HepG2 (cell line): ENCODE data around the gene CNNM3. TPM values are rescaled to one million over a fixed set of nuclear protein-coding genes. Genes with fewer than 3 reads are reported as not detected.
A peak's percentile ranks its signal among the peaks of the same experiment; 100 is the strongest.

Source experiments
- CHCHD3 ChIP-seq: sonication (generic); formaldehyde crosslinking; IDR thresholded peaks from 2 replicates; pipeline ENCODE4 v1.8.0; 2022; ENCODE audit warnings: mild to moderate bottlenecking, missing genetic modification reagents, moderate library complexity
- DNMT1 ChIP-seq: sonication (generic); formaldehyde crosslinking; IDR thresholded peaks from 2 replicates; pipeline ENCODE4 v1.5.1; 2020; ENCODE audit warnings: mild to moderate bottlenecking, missing genetic modification reagents
- GLI4 ChIP-seq: sonication (generic); formaldehyde crosslinking; IDR thresholded peaks from 2 replicates; pipeline ENCODE4 v1.5.1; 2020; ENCODE audit warnings: missing genetic modification reagents, mild to moderate bottlenecking, moderate library complexity, borderline replicate concordance
- HMGXB4 ChIP-seq, 2 experiments: sonication (generic) in 1 of 2; formaldehyde crosslinking in 1 of 2; IDR thresholded peaks; 2 replicates each; pipeline versions ENCODE4 v1.4.0 to v1.6.1; 2018 to 2020; ENCODE audit warnings: missing genetic modification reagents in 2 of 2, borderline replicate concordance in 1 of 2, low read depth in 1 of 2, mild to moderate bottlenecking in 1 of 2, missing biosample characterization in 1 of 2
- KDM5B ChIP-seq: sonication (generic); formaldehyde crosslinking; IDR thresholded peaks from 2 replicates; pipeline ENCODE4 v1.4.0; 2020; ENCODE audit warnings: missing genetic modification reagents, mild to moderate bottlenecking, borderline replicate concordance
- MEIS1 ChIP-seq: sonication (generic); formaldehyde crosslinking; IDR thresholded peaks from 2 replicates; pipeline ENCODE4 v1.9.0; 2021; ENCODE audit warnings: mild to moderate bottlenecking, missing genetic modification reagents, moderate library complexity, borderline replicate concordance
- MYPOP ChIP-seq: sonication (generic); formaldehyde crosslinking; IDR thresholded peaks from 2 replicates; pipeline ENCODE4 v1.8.1; 2023; ENCODE audit warnings: mild to moderate bottlenecking, moderate library complexity, missing genetic modification reagents
- NFE2L1 ChIP-seq: sonication (generic); formaldehyde crosslinking; IDR thresholded peaks from 2 replicates; pipeline ENCODE4 v1.4.0; 2020; ENCODE audit warnings: missing genetic modification reagents, mild to moderate bottlenecking, borderline replicate concordance
- NR2C2 ChIP-seq: sonication (generic); formaldehyde crosslinking; IDR thresholded peaks from 2 replicates; pipeline ENCODE4 v1.4.0; 2020; ENCODE audit warnings: missing genetic modification reagents, mild to moderate bottlenecking, moderate library complexity, borderline replicate concordance
- TAF1 ChIP-seq: sonication (generic); formaldehyde crosslinking; IDR thresholded peaks from 2 replicates; pipeline ENCODE4 v1.4.0; 2020; ENCODE audit warnings: missing genetic modification reagents
- TEAD3 ChIP-seq: optimal IDR thresholded peaks from 2 replicates; pipeline ENCODE3; 2016; ENCODE audit warnings: borderline replicate concordance
- ZBTB7B ChIP-seq: sonication (generic); formaldehyde crosslinking; IDR thresholded peaks from 2 replicates; pipeline ENCODE4 v1.4.0; 2020; ENCODE audit warnings: missing genetic modification reagents
- ZNF124 ChIP-seq: sonication (generic); formaldehyde crosslinking; IDR thresholded peaks from 2 replicates; pipeline ENCODE4 v1.4.0; 2020; ENCODE audit warnings: missing genetic modification reagents
- ZNF331 ChIP-seq: sonication (generic); formaldehyde crosslinking; IDR thresholded peaks from 2 replicates; pipeline ENCODE4 v1.4.0; 2020; ENCODE audit warnings: missing genetic modification reagents
- ZNF468 ChIP-seq: sonication (generic); formaldehyde crosslinking; IDR thresholded peaks from 2 replicates; pipeline ENCODE4 v1.8.0; 2022; ENCODE audit warnings: mild to moderate bottlenecking, moderate library complexity, missing genetic modification reagents
- ZNF598 ChIP-seq: sonication (generic); formaldehyde crosslinking; IDR thresholded peaks from 2 replicates; pipeline ENCODE4 v1.5.1; 2020; ENCODE audit warnings: mild to moderate bottlenecking, missing genetic modification reagents, borderline replicate concordance
- ZNF674 ChIP-seq: sonication (generic); formaldehyde crosslinking; IDR thresholded peaks from 2 replicates; pipeline ENCODE4 v1.5.0; 2020; ENCODE audit warnings: low read depth, mild to moderate bottlenecking, missing genetic modification reagents
- polyA plus RNA-seq, 8 experiments: library from polyadenylated mRNA; depleted of rRNA in 3 of 8; stranded (reverse) in 7 of 8; unstranded in 1 of 8; fragments of >200 nt; fragmentation: Illumina TruSeq in 4 of 8; extraction: Trizol in 4 of 8; gene quantifications; 2 replicates each; pipeline versions ENCODE4 v1.2.1 to v1.2.3, GENCODE V29; 2011 to 2016; ENCODE audit warnings: low read depth in 4 of 8, missing spikeins in 1 of 8, mixed read lengths in 1 of 8; ENCODE audit not compliant: insufficient read depth in 1 of 8
- total RNA-seq, 5 experiments: library from RNA; depleted of rRNA; stranded (reverse); fragments of >200 nt; fragmentation: Illumina TruSeq; extraction: Trizol; gene quantifications; 2 replicates each; pipeline ENCODE4 v1.2.3, GENCODE V29; 2016; ENCODE audit warnings: low read depth in 1 of 5
- TF ChIP-seq, protein P1 (sequence below): sonication (generic); formaldehyde crosslinking; IDR thresholded peaks from 2 replicates; pipeline ENCODE4 v1.8.0; 2023; ENCODE audit warnings: mild to moderate bottlenecking, missing genetic modification reagents
- TF ChIP-seq, protein P2 (sequence below): sonication (generic); formaldehyde crosslinking; IDR thresholded peaks from 2 replicates; pipeline ENCODE4 v1.9.0; 2022; ENCODE audit warnings: missing genetic modification reagents, mild to moderate bottlenecking, borderline replicate concordance
- TF ChIP-seq, protein P3 (sequence below): fragments of 450-650 bp; IDR thresholded peaks from 2 replicates; pipeline ENCODE4 v1.6.1; 2016

CNNM3 gene
- total and polyA plus RNA-seq, 2 of the 13 experiments (the other 11 are each of a cell fraction or from before 2014, with no cell fraction given): 21.2 to 27.9 TPM

DNA sequence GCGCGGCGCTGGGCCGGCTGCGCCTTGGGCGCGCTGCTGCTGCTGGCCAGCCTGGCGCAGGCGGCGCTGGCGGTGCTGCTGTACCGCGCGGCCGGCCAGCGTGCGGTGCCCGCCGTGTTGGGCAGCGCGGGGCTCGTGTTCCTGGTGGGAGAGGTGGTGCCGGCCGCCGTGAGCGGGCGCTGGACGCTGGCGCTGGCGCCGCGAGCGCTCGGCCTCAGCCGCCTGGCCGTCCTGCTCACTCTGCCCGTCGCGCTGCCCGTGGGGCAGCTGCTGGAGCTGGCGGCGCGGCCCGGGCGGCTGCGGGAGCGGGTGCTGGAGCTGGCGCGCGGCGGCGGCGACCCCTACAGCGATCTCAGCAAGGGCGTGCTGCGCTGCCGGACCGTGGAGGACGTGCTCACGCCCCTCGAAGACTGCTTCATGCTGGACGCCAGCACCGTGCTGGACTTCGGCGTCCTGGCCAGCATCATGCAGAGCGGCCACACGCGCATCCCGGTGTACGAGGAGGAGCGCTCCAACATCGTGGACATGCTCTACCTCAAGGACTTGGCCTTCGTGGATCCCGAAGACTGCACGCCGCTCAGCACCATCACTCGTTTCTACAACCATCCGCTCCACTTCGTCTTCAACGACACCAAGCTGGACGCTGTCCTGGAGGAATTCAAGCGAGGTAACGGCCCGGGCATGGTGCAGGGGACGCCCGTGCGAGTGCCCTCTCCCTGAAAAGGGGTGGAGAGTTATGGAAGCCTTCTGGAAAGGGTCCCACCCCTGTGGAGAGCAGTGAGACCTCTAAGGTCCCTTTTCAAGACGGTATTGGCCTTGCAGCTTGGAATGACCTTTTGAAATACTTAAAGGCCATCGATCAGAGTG lies 1.0 kb downstream of the CNNM3 start (continued):
- TF ChIP-seq, protein P1, sequence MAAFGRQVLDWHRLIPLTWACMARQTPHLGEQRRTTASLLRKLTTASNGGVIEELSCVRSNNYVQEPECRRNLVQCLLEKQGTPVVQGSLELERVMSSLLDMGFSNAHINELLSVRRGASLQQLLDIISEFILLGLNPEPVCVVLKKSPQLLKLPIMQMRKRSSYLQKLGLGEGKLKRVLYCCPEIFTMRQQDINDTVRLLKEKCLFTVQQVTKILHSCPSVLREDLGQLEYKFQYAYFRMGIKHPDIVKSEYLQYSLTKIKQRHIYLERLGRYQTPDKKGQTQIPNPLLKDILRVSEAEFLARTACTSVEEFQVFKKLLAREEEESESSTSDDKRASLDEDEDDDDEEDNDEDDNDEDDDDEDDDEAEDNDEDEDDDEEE: 0 out of 2 replicates have a peak, but pooled peaks have one; percentile 42
- TF ChIP-seq ZNF674 (CRISPR knock-in tag) (peak; percentile 47; the same call in 1 of the 2 replicates), ZNF124 (CRISPR knock-in tag) (0 out of 2 replicates have a peak, but pooled peaks have one; percentile 35), ZBTB7B (CRISPR knock-in tag) (peak; percentile 77; the same call in 1 of the 2 replicates), MYPOP (CRISPR knock-in tag) (peak; percentile 93), ZNF468 (CRISPR knock-in tag) (peak; percentile 69; the same call in 1 of the 2 replicates), DNMT1 (0 out of 2 replicates have a peak, but pooled peaks have one; percentile 31), NR2C2 (CRISPR knock-in tag) (peak; percentile 27; the same call in 1 of the 2 replicates), GLI4 (CRISPR knock-in tag) (0 out of 2 replicates have a peak, but pooled peaks have one; percentile 40), HMGXB4 (CRISPR knock-in tag; IDR thresholded peaks at IDR 0.05; ENCODE audit: borderline replicate concordance in 1 of 2, low read depth in 1 of 2) (0 out of 4 replicates have a peak, but pooled peaks of 1 of the 2 experiments have one; percentile 48), MEIS1 (CRISPR knock-in tag) (0 out of 2 replicates have a peak, but pooled peaks have one; percentile 71), NFE2L1 (peak; percentile 76; the same call in 1 of the 2 replicates), CHCHD3 (CRISPR knock-in tag) (peak; percentile 74; the same call in 1 of the 2 replicates), KDM5B (peak; percentile 78), TAF1 (CRISPR knock-in tag) (0 out of 2 replicates have a peak, but pooled peaks have one; percentile 50), ZNF331 (CRISPR knock-in tag) (peak; percentile 24; the same call in 1 of the 2 replicates), TEAD3 (CRISPR knock-in tag) (peak; percentile 62), ZNF598 (CRISPR knock-in tag) (0 out of 2 replicates have a peak, but pooled peaks have one; percentile 17)
- TF ChIP-seq, protein P2, sequence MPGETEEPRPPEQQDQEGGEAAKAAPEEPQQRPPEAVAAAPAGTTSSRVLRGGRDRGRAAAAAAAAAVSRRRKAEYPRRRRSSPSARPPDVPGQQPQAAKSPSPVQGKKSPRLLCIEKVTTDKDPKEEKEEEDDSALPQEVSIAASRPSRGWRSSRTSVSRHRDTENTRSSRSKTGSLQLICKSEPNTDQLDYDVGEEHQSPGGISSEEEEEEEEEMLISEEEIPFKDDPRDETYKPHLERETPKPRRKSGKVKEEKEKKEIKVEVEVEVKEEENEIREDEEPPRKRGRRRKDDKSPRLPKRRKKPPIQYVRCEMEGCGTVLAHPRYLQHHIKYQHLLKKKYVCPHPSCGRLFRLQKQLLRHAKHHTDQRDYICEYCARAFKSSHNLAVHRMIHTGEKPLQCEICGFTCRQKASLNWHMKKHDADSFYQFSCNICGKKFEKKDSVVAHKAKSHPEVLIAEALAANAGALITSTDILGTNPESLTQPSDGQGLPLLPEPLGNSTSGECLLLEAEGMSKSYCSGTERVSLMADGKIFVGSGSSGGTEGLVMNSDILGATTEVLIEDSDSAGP (CRISPR knock-in tag): peak; percentile 69; the same call in 1 of the 2 replicates
- TF ChIP-seq, protein P3, sequence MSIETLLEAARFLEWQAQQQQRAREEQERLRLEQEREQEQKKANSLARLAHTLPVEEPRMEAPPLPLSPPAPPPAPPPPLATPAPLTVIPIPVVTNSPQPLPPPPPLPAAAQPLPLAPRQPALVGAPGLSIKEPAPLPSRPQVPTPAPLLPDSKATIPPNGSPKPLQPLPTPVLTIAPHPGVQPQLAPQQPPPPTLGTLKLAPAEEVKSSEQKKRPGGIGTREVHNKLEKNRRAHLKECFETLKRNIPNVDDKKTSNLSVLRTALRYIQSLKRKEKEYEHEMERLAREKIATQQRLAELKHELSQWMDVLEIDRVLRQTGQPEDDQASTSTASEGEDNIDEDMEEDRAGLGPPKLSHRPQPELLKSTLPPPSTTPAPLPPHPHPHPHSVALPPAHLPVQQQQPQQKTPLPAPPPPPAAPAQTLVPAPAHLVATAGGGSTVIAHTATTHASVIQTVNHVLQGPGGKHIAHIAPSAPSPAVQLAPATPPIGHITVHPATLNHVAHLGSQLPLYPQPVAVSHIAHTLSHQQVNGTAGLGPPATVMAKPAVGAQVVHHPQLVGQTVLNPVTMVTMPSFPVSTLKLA: no peak
